CD4-positive, alpha-beta memory T cell (primary cell): ENCODE measurements around the gene HSDL2. TPM values are rescaled to one million over a fixed set of nuclear protein-coding genes. Genes with fewer than 3 reads are reported as not detected.
A peak's percentile ranks its signal among the peaks of the same experiment; 100 is the strongest.

ENCODE experiments used
- CTCF ChIA-PET: fragments of 350-600 bp; sonication (Branson Sonifier 250); formaldehyde crosslinking; loops from one replicate; lab custom pipeline; 2021; ENCODE audit warnings: inconsistent platforms; ENCODE audit not compliant: partially characterized antibody; lab: Charles Lee
- POLR2A ChIA-PET: fragments of 350-600 bp; sonication (Branson Sonifier 250); formaldehyde crosslinking; loops from one replicate; lab custom pipeline; 2021; ENCODE audit not compliant: partially characterized antibody; lab: Charles Lee
- DNase-seq, 5 donors: peaks; one replicate each; pipeline versions ENCODE4 v3.0.0 to v3.0.0-alpha.2; 2020 to 2022; ENCODE audit warnings: mixed read lengths in 1 of 5
- H3K27ac ChIP-seq: one replicate; pipeline ENCODE4 v1.7.0; 2013; ENCODE audit warnings: low read depth, low read length
- H3K27me3 ChIP-seq: 2 replicates; pipeline ENCODE4 v1.7.0; 2013; ENCODE audit warnings: mild to moderate bottlenecking, low read length, moderate library complexity; ENCODE audit not compliant: insufficient read depth
- H3K36me3 ChIP-seq: 2 replicates; pipeline ENCODE4 v1.7.0; 2013; ENCODE audit warnings: mild to moderate bottlenecking, low read length, moderate library complexity; ENCODE audit not compliant: insufficient read depth
- H3K4me1 ChIP-seq: 2 replicates; pipeline ENCODE4 v1.7.0; 2013; ENCODE audit warnings: mild to moderate bottlenecking, low read length, moderate library complexity; ENCODE audit not compliant: insufficient read depth
- H3K4me3 ChIP-seq, 2 donors: one replicate each; pipeline ENCODE4 v1.7.0; 2013; ENCODE audit warnings: low read length in 2 of 2, mild to moderate bottlenecking in 1 of 2
- H3K9me3 ChIP-seq, 2 donors: one replicate each; pipeline ENCODE4 v1.7.0; 2013; ENCODE audit warnings: low read length in 2 of 2, control low read depth in 1 of 2; ENCODE audit not compliant: control insufficient read depth in 1 of 2
- H3K27ac Mint-ChIP-seq, 7 donors: one replicate each; pipeline ENCODE4 v1.8.0; 2020 to 2021; ENCODE audit warnings: mixed read lengths in 7 of 7, mild to moderate bottlenecking in 6 of 7, inconsistent platforms in 3 of 7, moderate library complexity in 3 of 7
- H3K27me3 Mint-ChIP-seq, 2 donors: one replicate each; pipeline ENCODE4 v1.8.0; 2020 to 2021; ENCODE audit warnings: mixed read lengths in 2 of 2
- H3K36me3 Mint-ChIP-seq, 2 donors: one replicate each; pipeline ENCODE4 v1.8.0; 2020 to 2021; ENCODE audit warnings: mixed read lengths in 2 of 2, inconsistent platforms in 1 of 2, mild to moderate bottlenecking in 1 of 2
- H3K4me1 Mint-ChIP-seq, 4 donors: one replicate each; pipeline ENCODE4 v1.8.0; 2020 to 2021; ENCODE audit warnings: mixed read lengths in 4 of 4, mild to moderate bottlenecking in 1 of 4
- H3K4me3 Mint-ChIP-seq, 8 donors: one replicate each; pipeline ENCODE4 v1.8.0; 2020 to 2021; ENCODE audit warnings: mixed read lengths in 8 of 8, mild to moderate bottlenecking in 7 of 8, moderate library complexity in 6 of 8, inconsistent platforms in 3 of 8
- H3K9me3 Mint-ChIP-seq, 8 donors: one replicate each; pipeline ENCODE4 v1.8.0; 2020 to 2021; ENCODE audit warnings: mixed read lengths in 8 of 8, mild to moderate bottlenecking in 5 of 8, inconsistent platforms in 3 of 8, moderate library complexity in 1 of 8
- intact Hi-C: fragments of 100-400 bp; cut with micrococcal nuclease; formaldehyde crosslinking; loops from one replicate; pipeline ENCODE4 v1.15.1; 2023
- polyA plus RNA-seq, 2 donors: library from polyadenylated mRNA; unstranded; fragments of 300-500 nt; fragmentation: Illumina TruSeq; gene quantifications; one replicate each; pipeline ENCODE4 v1.2.3, GENCODE V29; 2021
- total RNA-seq, 2 experiments: library from RNA; stranded (reverse); gene quantifications; one replicate each; pipeline ENCODE4 v1.2.3, GENCODE V29; 2021

The HSDL2 gene
- total RNA-seq (10 to 100 TPM; 12.4 to 15.3 TPM), polyA plus RNA-seq (10 to 100 TPM; 14.8 to 21.7 TPM)

GRCh38 chr9:112380102-112380824 lies at the start of gene HSDL2:
Gene HSDL2, plus strand, starts transcription at chr9:112380108. Its CDS starts 56 bp downstream, at chr9:112380164.
- no peaks in the 10 kb centered on the region for H3K36me3 ChIP-seq
- Mint-ChIP-seq H3K27ac (peak within 1 kb of the TSS; percentile 93 to 100 (median 99)), H3K9me3 (no peaks in the 10 kb centered on the region), H3K4me1 (peaks cover 32 to 65% (median 47%) of the 10 kb centered on the region in 4 donors), H3K4me3 (peak within 1 kb of the TSS; percentile 97 to 100 (median 100)), H3K36me3 (peaks cover 8 to 18% of the 10 kb centered on the region in 2 donors), H3K27me3 (no peaks in the 10 kb centered on the region)
- intact Hi-C loops: loop anchor here (1.0 to 2.0 kb wide), 3 partner anchors 338 to 484 kb away; partner anchors contain the start of genes INIP, SNX30 and UGCG
- peak within 1 kb of the TSS; percentile 91 for H3K27ac ChIP-seq
- CTCF ChIA-PET: interaction anchor here (1.0 to 2.5 kb wide), 11 partner anchors 14 to 412 kb away, joined by 3 to 18 read pairs (median 4); partner anchors contain the start of gene INIP
- DNase-seq: peak in 4 of 5 donors; percentile 6 to 46 (median 18)
- POLR2A ChIA-PET: interaction anchor here (1.0 to 2.8 kb wide), 21 partner anchors 14 to 1030 kb away, joined by 3 to 40 read pairs (median 7); partner anchors contain the start of genes C9orf43, DNAJC25, ECPAS and GNG10
- H3K9me3 ChIP-seq: no peaks in the 10 kb centered on the region
- no peaks in the 10 kb centered on the region for H3K27me3 ChIP-seq
- peaks cover 23% of the 10 kb centered on the region for H3K4me1 ChIP-seq
- H3K4me3 ChIP-seq: peak within 1 kb of the TSS; percentile 90 to 96

GRCh38 chr9:112331674-112331952 lies 48.3 kb upstream of the HSDL2 start:
- Histone ChIP-seq H3K9me3 (no peaks in the 10 kb centered on the region), H3K36me3 (no peaks in the 10 kb centered on the region), H3K4me1 (peaks cover 63% of the 10 kb centered on the region), H3K27ac (peak overlapping the region; percentile 92), H3K27me3 (no peaks in the 10 kb centered on the region), H3K4me3 (peak overlapping the region; percentile 6 to 81)
- peaks cover 0 to 22% of the 10 kb centered on the region in 2 donors for H3K36me3 Mint-ChIP-seq
- peak in 2 of 5 donors; percentile 13 to 14 for DNase-seq
- peak overlapping the region; percentile 91 to 98 (median 94) for H3K27ac Mint-ChIP-seq
- peak overlapping the region; percentile 86 to 97 (median 95) for H3K4me3 Mint-ChIP-seq
- intact Hi-C loops: loop anchor here (5.0 kb wide), 3 partner anchors 44 to 421 kb away; partner anchors contain the start of gene SNX30
- CTCF ChIA-PET: interaction anchor here (1.3 to 3.2 kb wide), 3 partner anchors 14 to 233 kb away, joined by 4 to 18 read pairs (median 8); partner anchors contain the start of gene HSDL2
- no peaks in the 10 kb centered on the region for H3K27me3 Mint-ChIP-seq
- peaks cover 34 to 63% (median 46%) of the 10 kb centered on the region in 4 donors for H3K4me1 Mint-ChIP-seq
- POLR2A ChIA-PET: interaction anchor here (1.3 to 3.2 kb wide), 5 partner anchors 9 to 156 kb away, joined by 4 to 45 read pairs (median 17); partner anchors contain the start of genes HSDL2 and SUSD1
- H3K9me3 Mint-ChIP-seq: peaks cover 0 to 4% (median 0%) of the 10 kb centered on the region in 8 donors

DNA sequence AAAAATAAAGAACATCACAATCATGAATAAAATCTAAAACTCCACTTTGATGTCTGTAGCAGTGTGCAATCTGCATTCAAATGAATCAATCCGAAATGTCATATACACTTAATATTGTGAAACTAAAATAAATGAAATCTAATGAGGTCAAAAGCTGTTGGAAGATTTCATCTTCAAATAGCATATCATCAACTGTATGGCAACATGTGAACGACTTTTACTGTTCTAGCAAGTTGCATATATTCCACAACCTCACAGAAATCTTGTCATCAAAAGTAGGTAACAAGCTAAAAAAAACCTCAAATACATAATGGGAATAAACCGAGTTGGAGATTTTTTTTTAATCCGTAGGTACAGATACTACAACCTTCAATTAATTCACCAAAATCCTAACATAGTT lies 47.7 kb upstream of the HSDL2 start:
- no peaks in the 10 kb centered on the region for H3K36me3 ChIP-seq
- no peaks in the 10 kb centered on the region for H3K9me3 ChIP-seq
- H3K4me3 ChIP-seq: peak overlapping the region; percentile 81 to 83
- Mint-ChIP-seq H3K36me3 (peaks cover 0 to 22% of the 10 kb centered on the region in 2 donors), H3K9me3 (peaks cover 0 to 4% (median 0%) of the 10 kb centered on the region in 8 donors), H3K4me1 (peaks cover 34 to 59% (median 42%) of the 10 kb centered on the region in 4 donors), H3K27me3 (no peaks in the 10 kb centered on the region), H3K27ac (peak overlapping the region; percentile 91 to 98 (median 94)), H3K4me3 (peak overlapping the region; percentile 86 to 97 (median 95))
- intact Hi-C loops: loop anchor here (1.0 to 5.0 kb wide), 8 partner anchors 10 to 701 kb away; partner anchors contain the start of genes DNAJC25, INIP, KIAA1958 and SNX30
- ChIA-PET CTCF (interaction anchor here (1.3 to 3.2 kb wide), 5 partner anchors 14 to 237 kb away, joined by 3 to 18 read pairs (median 8); partner anchors contain the start of gene HSDL2), POLR2A (interaction anchor here (0.8 to 3.2 kb wide), 12 partner anchors 10 to 436 kb away, joined by 3 to 45 read pairs (median 8); partner anchors contain the start of genes HSDL2, SNX30, SUSD1 and UGCG)
- H3K27ac ChIP-seq: peak overlapping the region; percentile 92
- H3K27me3 ChIP-seq: no peaks in the 10 kb centered on the region
- peaks cover 57% of the 10 kb centered on the region for H3K4me1 ChIP-seq
- DNase-seq: peak in 1 of 5 donors; percentile 7

DNA sequence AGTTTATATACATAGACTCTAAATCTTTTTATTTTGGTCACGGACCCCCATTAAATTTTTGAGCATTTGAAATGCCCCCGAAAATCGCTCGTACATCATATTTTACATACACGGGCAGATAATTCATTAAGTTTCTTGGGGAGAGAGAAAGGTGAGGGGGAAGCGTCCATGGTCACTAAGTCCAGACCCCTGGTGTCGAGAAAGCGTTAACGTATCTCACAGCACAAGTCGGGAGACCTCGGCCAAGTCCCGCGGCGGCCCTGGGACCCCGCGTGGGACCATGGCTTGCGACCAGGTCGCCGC lies 47.3 kb upstream of the HSDL2 start:
- Mint-ChIP-seq H3K4me1 (peaks cover 33 to 57% (median 40%) of the 10 kb centered on the region in 4 donors), H3K36me3 (peaks cover 0 to 21% of the 10 kb centered on the region in 2 donors), H3K27me3 (no peaks in the 10 kb centered on the region), H3K27ac (peak overlapping the region; percentile 91 to 98 (median 94)), H3K4me3 (peak overlapping the region; percentile 86 to 97 (median 95)), H3K9me3 (peaks cover 0 to 4% (median 0%) of the 10 kb centered on the region in 8 donors)
- Histone ChIP-seq H3K36me3 (no peaks in the 10 kb centered on the region), H3K27ac (peak overlapping the region; percentile 92), H3K4me1 (peaks cover 53% of the 10 kb centered on the region), H3K27me3 (no peaks in the 10 kb centered on the region), H3K9me3 (no peaks in the 10 kb centered on the region), H3K4me3 (peak overlapping the region; percentile 81 to 83)
- intact Hi-C loops: loop anchor here (1.0 to 5.0 kb wide), 8 partner anchors 10 to 702 kb away; partner anchors contain the start of genes DNAJC25, INIP, KIAA1958 and SNX30
- DNase-seq: no peak
- ChIA-PET POLR2A (interaction anchor here (0.8 to 3.2 kb wide), 21 partner anchors 10 to 436 kb away, joined by 3 to 45 read pairs (median 8); partner anchors contain the start of genes HSDL2, INIP, KIAA1958 and SNX30), CTCF (interaction anchor here (1.5 to 3.2 kb wide), 5 partner anchors 15 to 237 kb away, joined by 3 to 18 read pairs (median 8); no protein-coding TSS in a partner anchor)

- H3K9me3 Mint-ChIP-seq: peaks cover 0 to 4% (median 0%) of the 10 kb centered on the region in 8 donors
- Histone ChIP-seq H3K27ac (peak within 1 kb of the TSS; percentile 92), H3K27me3 (no peaks in the 10 kb centered on the region), H3K4me3 (peak within 1 kb of the TSS; percentile 81 to 83), H3K9me3 (no peaks in the 10 kb centered on the region), H3K4me1 (peaks cover 48% of the 10 kb centered on the region), H3K36me3 (no peaks in the 10 kb centered on the region)
- peak; percentile 74 to 81 (median 79) for DNase-seq
- ChIA-PET CTCF (interaction anchor here (1.0 to 3.2 kb wide), 6 partner anchors 16 to 238 kb away, joined by 3 to 18 read pairs (median 6); no protein-coding TSS in a partner anchor), POLR2A (interaction anchor here (0.6 to 3.2 kb wide), 31 partner anchors 10 to 441 kb away, joined by 3 to 45 read pairs (median 5); partner anchors contain the start of genes HSDL2, INIP, KIAA1958 and SNX30)
- peaks cover 0 to 16% of the 10 kb centered on the region in 2 donors for H3K36me3 Mint-ChIP-seq
- intact Hi-C loops: loop anchor here (1.0 to 5.0 kb wide), 15 partner anchors 11 to 850 kb away; partner anchors contain the start of genes DNAJC25, INIP, KIAA1958 and SNX30
- H3K4me3 Mint-ChIP-seq: peak within 1 kb of the TSS; percentile 91 to 97 (median 96)
- H3K27ac Mint-ChIP-seq: peak within 1 kb of the TSS; percentile 91 to 98 (median 94)
- peaks cover 30 to 52% (median 36%) of the 10 kb centered on the region in 4 donors for H3K4me1 Mint-ChIP-seq
- no peaks in the 10 kb centered on the region for H3K27me3 Mint-ChIP-seq
Observed at GRCh38 chr9:112332977-112333638, 46.8 kb upstream of the HSDL2 start, which contains the start of gene PTBP3. Gene PTBP3, minus strand, starts transcription at chr9:112333619. Its CDS starts 35,754 bp downstream, at chr9:112297865.
